DOHH2 (cell line): Measurements from ENCODE around the gene SENP1.

Source experiments
- H3F3A ChIP-seq: fragments of 200-600 bp; sonication (generic), shearing (Covaris generic); 2 replicates; pipeline ENCODE4 v1.6.0; 2016; ENCODE audit warnings: antibody characterized with exemption, mild to moderate bottlenecking; ENCODE audit not compliant: control insufficient read depth, insufficient read depth
- H3K27ac ChIP-seq: fragments of 200-600 bp; sonication (generic); 2 replicates; pipeline ENCODE4 v1.5.1; 2014; ENCODE audit warnings: low read depth, mild to moderate bottlenecking, low read length, moderate library complexity
- H3K27me3 ChIP-seq: fragments of 200-600 bp; sonication (generic); 2 replicates; pipeline ENCODE4 v1.6.1; 2014; ENCODE audit warnings: mild to moderate bottlenecking, low read length, mixed read lengths; ENCODE audit not compliant: control insufficient read depth
- H3K36me3 ChIP-seq: fragments of 200-600 bp; sonication (generic); 2 replicates; pipeline ENCODE4 v1.6.1; 2014; ENCODE audit warnings: mild to moderate bottlenecking, low read length, moderate library complexity, mixed read lengths; ENCODE audit not compliant: control insufficient read depth
- H3K4me1 ChIP-seq: fragments of 200-600 bp; sonication (generic); 2 replicates; pipeline ENCODE4 v1.6.1; 2014; ENCODE audit warnings: mild to moderate bottlenecking, low read length, mixed read lengths; ENCODE audit not compliant: control insufficient read depth
- H3K4me2 ChIP-seq: fragments of 200-600 bp; sonication (generic); 2 replicates; pipeline ENCODE4 v1.6.0; 2014; ENCODE audit warnings: mild to moderate bottlenecking, low read length, moderate library complexity
- H3K4me3 ChIP-seq: fragments of 200-600 bp; sonication (generic); 2 replicates; pipeline ENCODE4 v1.5.1; 2014; ENCODE audit warnings: mild to moderate bottlenecking, low read length, mixed read lengths
- H3K79me2 ChIP-seq: fragments of 200-600 bp; sonication (generic); 2 replicates; pipeline ENCODE4 v1.6.1; 2014; ENCODE audit warnings: mild to moderate bottlenecking, low read length, mixed read lengths; ENCODE audit not compliant: control insufficient read depth
- H3K9me2 ChIP-seq: fragments of 200-600 bp; sonication (generic); replicated peaks from 2 replicates; pipeline ENCODE4 v1.6.1; 2014; ENCODE audit warnings: mild to moderate bottlenecking, low read length, mixed read lengths; ENCODE audit not compliant: control insufficient read depth
- H3K9me3 ChIP-seq: fragments of 200-600 bp; sonication (generic); 2 replicates; pipeline ENCODE4 v1.6.1; 2014; ENCODE audit warnings: antibody characterized with exemption, low read length, mixed read lengths; ENCODE audit not compliant: control insufficient read depth, insufficient read depth
- H4K20me1 ChIP-seq: fragments of 200-600 bp; sonication (generic); 2 replicates; pipeline ENCODE4 v1.6.0; 2014; ENCODE audit warnings: low read depth, mild to moderate bottlenecking, antibody characterized with exemption, low read length, moderate library complexity; ENCODE audit not compliant: control insufficient read depth, insufficient read depth
- EZH2phosphoT487 ChIP-seq: fragments of 200-600 bp; sonication (generic); IDR thresholded peaks from 2 replicates; pipeline ENCODE4 v1.6.1; 2017; ENCODE audit warnings: borderline replicate concordance, mild to moderate bottlenecking, antibody characterized with exemption, low read length, moderate library complexity, mixed read lengths
- TF ChIP-seq, protein P1 (sequence below): fragments of 200-600 bp; sonication (generic); IDR thresholded peaks from one replicate; pipeline ENCODE4 v1.5.1; 2014; ENCODE audit warnings: antibody characterized with exemption, mild to moderate bottlenecking, low read depth, low read length; ENCODE audit not compliant: poor library complexity, severe bottlenecking

The SENP1 gene

DNA sequence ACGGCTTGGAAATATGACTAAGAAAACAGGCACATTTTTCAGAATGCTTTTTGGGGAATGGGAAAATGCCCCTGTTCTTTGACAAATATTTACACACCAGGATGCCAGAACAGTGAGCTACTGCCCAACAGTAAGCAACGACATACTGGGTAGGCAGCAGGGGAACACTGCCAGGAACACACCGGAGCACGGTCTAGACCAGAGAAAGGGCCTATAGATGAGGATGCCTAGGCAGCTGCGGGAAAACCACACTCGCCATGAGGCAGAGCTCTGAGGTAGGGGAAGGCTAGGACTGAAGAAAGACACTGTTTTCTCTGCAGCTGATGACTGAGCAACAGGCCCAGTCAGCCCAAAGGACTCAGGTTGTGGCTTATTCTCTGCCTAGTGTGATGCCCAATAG is 55.7 kb downstream of the SENP1 start:
- Histone ChIP-seq H3K79me2 (no peaks in the 10 kb centered on the region), H4K20me1 (no peaks in the 10 kb centered on the region), H3K27ac (no peak overlapping the region), H3K4me2 (no peak overlapping the region), H3K36me3 (peaks cover 60% of the 10 kb centered on the region), H3K4me3 (no peak overlapping the region), H3K9me2 (no peaks in the 10 kb centered on the region), H3K9me3 (no peaks in the 10 kb centered on the region), H3K4me1 (no peaks in the 10 kb centered on the region), H3F3A (no peaks in the 10 kb centered on the region), H3K27me3 (no peaks in the 10 kb centered on the region)
- no peak for TF ChIP-seq EZH2phosphoT487

DNA sequence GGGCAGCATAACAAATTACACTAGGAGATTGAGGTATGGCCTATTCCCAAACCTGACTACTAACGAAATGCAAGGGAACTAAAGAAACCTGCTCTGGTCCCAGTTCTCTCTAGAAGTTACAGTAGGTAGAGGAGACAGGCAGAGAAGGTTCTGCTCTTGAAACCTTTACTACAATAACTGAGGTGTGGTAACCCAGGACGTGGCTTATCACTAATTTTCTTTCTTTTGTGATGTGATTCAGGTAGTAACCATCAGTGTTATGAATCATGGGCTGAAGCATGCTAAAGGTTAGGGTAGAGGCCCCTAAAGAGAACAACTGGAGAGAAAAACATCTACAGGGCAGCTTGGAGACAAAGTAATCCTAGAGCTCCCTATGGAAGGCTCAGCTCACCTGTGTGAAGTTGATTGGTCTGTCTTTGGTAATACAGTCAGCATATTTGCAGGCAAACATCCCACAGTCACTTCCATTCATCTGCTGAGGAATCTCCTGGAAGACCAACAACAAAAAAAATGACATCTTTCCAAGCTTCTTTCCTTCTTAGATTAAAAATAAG is 59.8 kb downstream of the SENP1 start:
- Histone ChIP-seq H3K4me2 (no peak overlapping the region), H3K36me3 (peaks cover 72% of the 10 kb centered on the region), H3F3A (no peaks in the 10 kb centered on the region), H3K4me1 (no peaks in the 10 kb centered on the region), H3K9me3 (no peaks in the 10 kb centered on the region), H3K4me3 (no peak overlapping the region), H3K79me2 (no peaks in the 10 kb centered on the region), H4K20me1 (no peaks in the 10 kb centered on the region), H3K27me3 (no peaks in the 10 kb centered on the region), H3K27ac (no peak overlapping the region), H3K9me2 (no peaks in the 10 kb centered on the region)
- no peak for TF ChIP-seq EZH2phosphoT487
- TF ChIP-seq, protein P1, sequence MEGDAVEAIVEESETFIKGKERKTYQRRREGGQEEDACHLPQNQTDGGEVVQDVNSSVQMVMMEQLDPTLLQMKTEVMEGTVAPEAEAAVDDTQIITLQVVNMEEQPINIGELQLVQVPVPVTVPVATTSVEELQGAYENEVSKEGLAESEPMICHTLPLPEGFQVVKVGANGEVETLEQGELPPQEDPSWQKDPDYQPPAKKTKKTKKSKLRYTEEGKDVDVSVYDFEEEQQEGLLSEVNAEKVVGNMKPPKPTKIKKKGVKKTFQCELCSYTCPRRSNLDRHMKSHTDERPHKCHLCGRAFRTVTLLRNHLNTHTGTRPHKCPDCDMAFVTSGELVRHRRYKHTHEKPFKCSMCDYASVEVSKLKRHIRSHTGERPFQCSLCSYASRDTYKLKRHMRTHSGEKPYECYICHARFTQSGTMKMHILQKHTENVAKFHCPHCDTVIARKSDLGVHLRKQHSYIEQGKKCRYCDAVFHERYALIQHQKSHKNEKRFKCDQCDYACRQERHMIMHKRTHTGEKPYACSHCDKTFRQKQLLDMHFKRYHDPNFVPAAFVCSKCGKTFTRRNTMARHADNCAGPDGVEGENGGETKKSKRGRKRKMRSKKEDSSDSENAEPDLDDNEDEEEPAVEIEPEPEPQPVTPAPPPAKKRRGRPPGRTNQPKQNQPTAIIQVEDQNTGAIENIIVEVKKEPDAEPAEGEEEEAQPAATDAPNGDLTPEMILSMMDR, result no peak

DNA sequence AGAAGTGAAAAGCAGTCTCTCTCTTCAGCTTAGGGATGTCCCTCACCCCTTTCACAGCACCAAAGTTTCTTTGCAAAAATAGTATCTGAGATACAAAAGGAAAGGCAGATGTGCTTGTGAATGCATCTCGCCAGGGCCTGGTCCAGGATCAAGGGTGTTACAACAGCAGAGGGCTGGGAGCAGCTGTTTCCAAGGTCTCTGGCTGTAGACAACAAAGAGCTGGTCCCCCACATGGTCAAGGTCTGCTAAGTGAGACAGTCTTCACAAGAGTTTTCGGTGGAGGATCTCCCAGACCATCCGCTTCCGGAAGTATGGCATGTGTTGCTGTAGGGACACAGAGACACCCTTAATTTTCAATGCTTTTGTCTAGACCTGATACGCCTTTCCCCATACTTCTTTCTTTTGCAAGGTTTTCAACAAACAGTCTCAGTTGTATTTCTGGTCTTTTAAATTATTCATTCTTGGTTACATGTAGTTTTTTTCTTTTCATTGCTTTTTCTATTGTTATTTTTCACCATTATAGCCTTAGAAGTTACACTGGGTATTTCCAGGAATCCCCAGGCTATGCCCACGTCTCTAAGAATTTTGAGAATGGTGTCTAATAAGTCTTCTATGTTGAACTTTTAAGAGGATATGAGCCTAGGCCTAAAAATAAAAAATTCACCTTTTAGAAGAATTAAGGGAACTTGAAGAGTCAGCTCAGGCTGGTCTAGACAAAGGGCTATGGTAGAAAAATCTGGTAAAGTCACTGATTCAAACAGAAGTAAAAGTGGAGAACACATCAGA is 60.6 kb downstream of the SENP1 start:
- H3K4me1 ChIP-seq, result no peaks in the 10 kb centered on the region
- no peaks in the 10 kb centered on the region for H3K9me2 ChIP-seq
- H3F3A ChIP-seq, result no peaks in the 10 kb centered on the region
- no peaks in the 10 kb centered on the region for H4K20me1 ChIP-seq
- peaks cover 67% of the 10 kb centered on the region for H3K36me3 ChIP-seq
- H3K4me2 ChIP-seq, result no peak overlapping the region
- TF ChIP-seq EZH2phosphoT487, result no peak
- TF ChIP-seq, protein P1, result no peak
- H3K27ac ChIP-seq, result no peak overlapping the region
- no peaks in the 10 kb centered on the region for H3K27me3 ChIP-seq
- no peak overlapping the region for H3K4me3 ChIP-seq
- H3K9me3 ChIP-seq, result no peaks in the 10 kb centered on the region
- no peaks in the 10 kb centered on the region for H3K79me2 ChIP-seq

DNA sequence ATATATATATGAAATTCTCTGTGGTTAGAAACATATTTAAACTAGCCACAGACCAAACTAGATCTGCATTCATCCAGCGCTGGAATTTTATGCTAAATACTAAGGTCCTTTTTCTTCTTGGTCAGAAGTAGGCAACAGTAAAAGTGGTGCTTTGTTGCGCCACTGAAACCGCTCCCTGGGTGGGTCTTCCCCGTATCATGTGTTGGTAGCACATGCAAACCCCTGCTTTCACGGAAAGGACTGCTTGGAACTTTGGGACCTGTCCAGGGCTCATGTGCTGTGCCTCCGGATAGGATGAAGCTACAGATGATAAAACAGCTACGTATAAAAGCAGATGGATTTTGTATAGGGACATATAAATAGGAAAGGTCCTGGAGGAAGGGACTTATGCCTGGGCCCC is 61.5 kb downstream of the SENP1 start:
- no peaks in the 10 kb centered on the region for H3K27me3 ChIP-seq

More for the DNA sequence above, 61.5 kb downstream of the SENP1 start:
- no peaks in the 10 kb centered on the region for H4K20me1 ChIP-seq
- no peak overlapping the region for H3K4me2 ChIP-seq
- no peaks in the 10 kb centered on the region for H3K9me3 ChIP-seq
- no peak overlapping the region for H3K4me3 ChIP-seq
- H3K27ac ChIP-seq, result no peak overlapping the region
- peaks cover 5% of the 10 kb centered on the region; the same call in 1 of the 2 replicates for H3K4me1 ChIP-seq
- H3K36me3 ChIP-seq, result peaks cover 60% of the 10 kb centered on the region
- no peaks in the 10 kb centered on the region for H3K9me2 ChIP-seq
- no peak for TF ChIP-seq EZH2phosphoT487
- TF ChIP-seq, protein P1, result no peak
- H3F3A ChIP-seq, result no peaks in the 10 kb centered on the region
- H3K79me2 ChIP-seq, result no peaks in the 10 kb centered on the region
